ENCODE data around the gene GPC6.
"Not testable (repeated sequence)": the region's sequence is repeated elsewhere in the genome, so short reads cannot be mapped to it uniquely, and the experiment has no call there.

GPC6 gene

DNA sequence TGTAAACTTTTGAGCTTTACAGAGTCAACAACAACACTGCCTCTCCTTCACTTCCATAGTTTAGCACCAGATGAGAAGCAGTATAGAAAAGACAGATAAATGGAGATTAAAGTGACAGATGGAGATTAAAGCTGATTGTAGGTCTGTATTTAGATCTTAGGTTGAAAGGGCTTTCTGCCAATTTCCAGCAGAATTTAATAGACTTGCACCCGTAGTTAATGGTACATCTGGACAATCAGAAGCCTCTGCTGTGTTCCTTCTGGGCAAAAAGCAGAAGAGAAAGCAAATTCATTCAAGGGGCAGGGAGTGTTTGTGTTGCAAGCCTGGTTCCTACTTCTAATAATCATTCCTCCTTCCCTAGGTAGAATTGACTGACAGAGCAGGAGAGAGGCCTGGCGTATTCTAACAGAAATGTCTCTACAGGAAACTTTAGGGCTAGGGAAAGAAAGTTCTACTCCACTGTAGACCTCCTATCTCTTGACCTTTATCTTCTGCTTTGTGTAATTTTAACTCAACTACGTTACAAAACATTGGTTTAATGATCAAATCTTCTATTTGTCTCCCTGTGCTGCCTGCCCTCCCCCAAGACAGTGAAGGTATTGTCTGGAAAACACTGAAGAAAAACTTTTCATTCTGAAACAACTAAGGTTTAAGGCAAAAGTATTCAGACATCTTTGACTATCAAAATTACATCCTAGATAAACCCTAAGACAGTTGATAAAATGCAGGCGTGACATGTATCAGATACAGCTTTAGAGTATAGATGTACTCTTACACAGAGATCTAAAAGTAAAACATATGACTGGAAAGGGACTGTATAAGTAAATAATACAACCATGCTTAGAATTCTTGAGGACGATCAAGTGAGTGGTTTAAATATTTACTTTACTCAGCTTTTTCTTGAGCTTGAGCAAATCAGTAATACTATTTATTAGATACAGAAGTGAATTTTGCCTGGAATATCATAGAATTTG lies 44.4 kb downstream of the GPC6 start:
- no peak for DNase-seq

DNA sequence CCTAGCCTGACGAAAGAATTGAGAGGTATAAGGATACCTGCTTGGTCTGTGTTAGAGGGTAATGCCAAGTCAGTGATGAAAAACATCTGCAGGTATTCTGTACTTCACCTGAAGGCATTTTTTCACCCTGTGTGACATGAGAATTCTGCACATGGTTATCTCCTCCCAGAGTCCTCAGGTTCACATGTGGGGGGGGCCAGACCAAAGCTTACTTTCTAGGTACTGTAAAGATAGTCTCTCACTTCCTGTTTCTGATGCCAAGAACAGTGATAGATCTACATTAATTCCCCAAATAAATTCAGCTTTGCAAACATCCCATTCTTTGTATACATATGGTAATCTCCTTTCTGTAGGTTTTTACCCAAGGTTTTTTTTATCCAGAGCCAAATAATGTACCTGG lies 53.4 kb downstream of the GPC6 start:
- no peak for DNase-seq

DNA sequence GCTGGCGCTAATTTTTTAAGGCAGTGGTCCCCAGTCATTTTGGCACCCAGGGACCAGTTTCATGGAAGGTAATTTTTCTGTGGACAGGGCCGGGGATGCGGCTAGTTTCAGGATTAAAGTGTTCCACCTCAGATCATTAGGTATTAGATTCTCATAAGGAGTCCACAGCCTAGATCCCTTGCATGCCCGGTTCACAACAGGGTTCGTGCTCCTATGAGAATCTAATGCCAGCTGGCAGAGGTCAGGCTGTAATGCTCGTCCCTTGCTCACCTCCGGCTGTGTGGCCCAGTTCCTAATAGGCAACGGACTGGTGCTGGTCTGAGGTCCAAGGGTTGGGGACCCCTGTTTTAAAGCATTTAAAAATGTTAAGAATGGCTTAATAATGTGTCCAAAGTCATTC lies 54.1 kb downstream of the GPC6 start:
- DNase-seq = no peak

DNA sequence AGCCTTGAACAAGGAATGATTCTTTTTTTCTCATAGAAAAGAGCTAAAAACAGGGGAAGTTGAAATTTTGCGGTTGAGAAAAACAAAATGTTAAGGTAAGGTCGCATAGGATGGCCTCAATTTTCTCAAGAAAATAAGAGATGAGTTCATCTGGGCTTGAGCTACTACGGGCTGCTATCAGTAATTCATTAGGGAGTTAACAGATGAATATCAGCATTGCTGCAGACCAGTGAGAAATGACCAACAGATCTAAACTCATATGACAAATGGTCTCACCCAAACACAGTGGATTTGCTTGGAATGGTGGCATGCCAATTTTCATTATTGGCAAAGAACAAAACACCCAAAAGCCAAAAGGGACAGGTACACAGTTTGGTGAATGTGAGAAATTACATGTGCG lies 56.6 kb downstream of the GPC6 start:
- no peak for DNase-seq

DNA sequence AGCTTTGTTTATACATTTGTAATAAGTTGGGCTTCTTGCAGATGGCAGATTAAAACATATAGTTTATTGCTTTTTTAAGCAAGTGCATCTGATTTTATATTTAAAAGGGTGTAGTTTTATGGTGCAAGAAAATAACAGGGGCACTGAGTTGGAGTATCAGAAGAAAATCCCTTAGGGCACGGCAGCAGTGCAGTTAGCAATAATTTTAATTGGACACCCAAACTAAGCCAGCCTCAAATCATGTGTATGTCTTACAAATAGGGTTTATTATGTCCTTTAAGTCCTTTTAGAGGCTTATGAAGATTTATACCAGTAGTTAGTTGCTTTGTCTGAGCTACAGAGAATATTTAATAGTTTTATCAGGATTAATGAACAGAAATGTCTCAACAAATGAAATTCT lies 57.5 kb downstream of the GPC6 start:
- DNase-seq = no peak

DNA sequence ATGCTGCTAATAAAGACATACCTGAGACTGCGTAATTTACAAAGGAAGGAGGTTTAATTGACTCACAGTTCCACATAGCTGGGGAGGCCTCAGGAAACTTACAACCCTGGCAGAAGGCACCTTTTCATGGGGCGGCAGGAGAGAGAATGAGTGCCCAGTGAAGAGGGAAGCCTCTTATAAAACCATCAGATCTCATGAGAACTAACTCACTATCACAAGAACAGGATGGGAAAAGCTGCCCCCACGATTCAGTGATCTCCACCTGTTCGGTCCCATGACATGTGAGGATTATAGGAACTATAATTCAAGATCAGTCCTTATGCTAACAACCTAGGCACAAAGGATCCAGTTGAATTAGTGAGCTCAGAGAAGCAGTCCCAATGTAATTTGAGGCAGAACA lies 59.4 kb downstream of the GPC6 start:
- DNase-seq = no peak

DNA sequence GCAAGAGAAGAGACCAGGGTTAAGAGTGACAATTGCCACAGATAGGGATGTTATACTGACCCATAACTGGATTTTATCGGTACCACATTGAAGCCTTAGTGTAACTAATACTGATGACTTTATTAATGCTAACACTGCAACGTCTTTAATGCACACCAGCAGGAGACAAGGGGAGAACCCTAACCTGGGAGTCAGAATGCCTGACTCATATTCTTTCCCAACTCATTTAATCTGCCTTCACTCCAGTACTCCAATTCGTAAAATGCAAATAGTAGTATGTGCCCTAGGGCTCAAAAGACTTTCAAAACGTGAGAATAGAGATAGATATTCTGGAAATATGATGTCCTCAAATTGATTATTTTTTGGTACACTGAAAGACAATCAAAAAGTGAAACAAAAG lies 62.4 kb downstream of the GPC6 start:
- DNase-seq = no peak

DNA sequence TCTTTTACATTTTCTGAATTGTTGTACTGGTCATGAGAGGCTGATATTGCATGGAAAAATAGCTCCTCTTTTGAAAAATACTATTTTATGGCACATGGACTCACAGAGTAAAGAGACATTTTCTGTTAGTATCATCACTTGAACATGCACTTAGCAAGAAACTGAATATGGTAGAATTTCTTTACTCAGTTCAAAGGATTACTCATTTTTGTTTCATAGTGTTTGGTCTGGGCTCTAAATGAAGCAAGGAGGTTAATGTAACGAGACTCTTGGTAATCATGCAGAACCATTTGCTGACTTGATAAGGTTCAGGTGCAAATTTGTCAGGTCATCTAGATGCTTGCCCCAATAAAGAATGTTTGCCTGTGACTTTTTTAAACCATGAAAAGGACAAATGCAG lies 63.2 kb downstream of the GPC6 start:
- DNase-seq = no peak

DNA sequence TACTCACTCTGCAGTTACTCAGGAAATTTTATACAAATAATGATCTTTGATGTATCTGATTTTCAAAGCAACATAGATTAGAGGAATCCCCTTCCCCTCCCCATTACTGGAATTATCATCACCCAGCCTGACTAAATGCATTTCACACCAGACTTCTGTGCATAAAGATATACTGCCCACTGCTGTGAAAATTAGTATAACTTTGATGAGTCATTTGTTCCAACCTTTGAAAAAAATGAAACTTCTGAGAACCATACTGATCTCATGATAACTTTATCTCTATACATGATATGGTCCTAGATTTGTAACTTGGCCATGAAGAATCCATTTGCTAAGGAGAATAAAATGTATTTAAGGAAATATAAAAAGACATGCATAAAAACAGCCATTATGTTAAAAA lies 63.9 kb downstream of the GPC6 start:
- no peak for DNase-seq

DNA sequence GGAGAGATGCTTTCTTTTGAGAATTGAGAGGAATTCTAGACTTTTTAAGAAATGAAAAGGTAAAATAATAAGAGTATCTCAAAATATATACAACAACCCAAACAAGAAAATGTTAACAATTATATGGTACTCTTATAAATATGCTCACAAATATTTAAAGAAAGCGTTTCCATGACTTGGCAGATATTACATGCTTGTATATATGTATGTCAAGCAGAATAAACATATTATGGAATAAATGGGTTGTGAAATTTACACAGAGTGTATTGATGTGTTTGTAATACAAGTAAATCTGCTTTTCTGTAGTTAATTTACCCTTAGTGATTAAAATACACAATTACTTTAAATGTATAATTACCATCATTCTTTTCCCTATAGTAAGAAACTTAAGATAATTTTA lies 65.8 kb downstream of the GPC6 start:
- no peak for DNase-seq

DNA sequence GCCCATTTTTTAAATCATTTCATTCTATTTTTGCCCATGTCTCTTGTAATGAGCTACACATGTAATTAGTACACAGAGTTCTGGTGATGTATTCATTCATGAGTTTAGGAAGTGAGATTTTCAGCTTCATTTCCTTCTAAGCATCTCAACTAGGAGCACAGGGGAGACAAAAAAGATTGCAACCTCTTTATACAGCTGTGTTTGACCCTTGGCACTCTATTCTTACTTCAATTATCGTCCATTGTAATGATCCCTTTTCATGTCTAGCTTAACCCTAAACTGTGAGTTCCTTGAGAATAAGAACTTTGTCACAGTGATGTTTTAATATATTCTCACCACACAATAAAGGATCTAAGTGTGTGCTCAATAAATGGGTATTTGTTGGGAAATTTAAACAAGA lies 67.1 kb downstream of the GPC6 start:
- no peak for DNase-seq

DNA sequence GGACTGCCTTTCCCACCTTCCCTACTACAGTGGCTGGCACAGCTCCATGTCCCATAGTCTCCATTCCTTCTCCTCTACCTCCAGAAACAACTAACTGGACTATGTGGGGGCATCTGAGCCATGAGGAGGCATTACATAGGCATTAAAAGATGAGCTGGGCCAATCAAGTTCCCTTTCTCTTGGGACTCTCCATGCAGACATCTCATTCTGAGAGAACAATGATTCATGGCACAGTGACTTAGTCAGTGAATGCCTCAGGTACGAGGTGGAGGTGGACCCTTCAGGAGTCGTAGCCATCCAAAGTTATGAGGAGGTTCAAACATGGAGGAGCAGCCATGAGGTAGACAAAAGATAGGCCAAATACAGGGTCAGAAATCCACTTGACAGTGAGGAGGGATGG lies 70.0 kb downstream of the GPC6 start:
- DNase-seq = no peak

DNA sequence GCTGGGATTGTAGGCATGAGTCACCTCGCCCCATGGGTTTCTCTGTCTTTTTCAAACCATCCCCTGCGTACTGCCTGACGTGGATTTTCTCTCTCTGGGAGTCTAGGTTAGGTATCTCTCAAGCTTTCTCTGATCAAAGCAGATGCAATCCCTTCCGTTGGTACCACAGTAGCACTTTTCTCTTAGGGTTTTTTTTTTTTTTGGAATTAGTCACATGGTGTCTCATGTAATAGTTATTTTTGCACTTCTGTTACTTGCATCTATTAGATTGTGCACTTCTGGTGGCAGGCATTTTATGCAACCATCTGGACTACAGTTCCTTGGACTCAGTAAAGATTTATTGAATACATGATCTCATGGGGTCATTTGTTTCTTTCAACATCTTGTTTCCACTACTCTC lies 72.1 kb downstream of the GPC6 start:
- no peak for DNase-seq

DNA sequence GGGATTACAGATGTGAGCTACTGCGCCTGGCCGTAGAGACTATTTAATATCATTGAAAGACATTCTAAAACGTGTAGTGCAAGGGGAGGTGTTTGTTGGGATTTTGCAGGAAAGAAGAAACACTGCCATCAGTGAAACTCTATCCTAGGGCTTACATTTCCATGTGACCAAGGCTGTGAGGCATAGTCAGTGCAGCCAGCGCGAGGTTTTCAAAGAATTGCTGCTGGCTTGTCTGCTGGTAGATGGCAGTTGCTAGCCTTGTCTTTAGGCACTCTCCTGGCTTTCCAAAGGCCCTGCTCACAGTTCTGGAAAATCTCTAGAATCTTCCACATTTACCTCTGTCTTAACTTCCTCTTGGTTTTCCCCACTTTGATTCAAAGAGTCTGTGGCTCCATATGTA lies 77.5 kb downstream of the GPC6 start:
- no peak for DNase-seq

DNA sequence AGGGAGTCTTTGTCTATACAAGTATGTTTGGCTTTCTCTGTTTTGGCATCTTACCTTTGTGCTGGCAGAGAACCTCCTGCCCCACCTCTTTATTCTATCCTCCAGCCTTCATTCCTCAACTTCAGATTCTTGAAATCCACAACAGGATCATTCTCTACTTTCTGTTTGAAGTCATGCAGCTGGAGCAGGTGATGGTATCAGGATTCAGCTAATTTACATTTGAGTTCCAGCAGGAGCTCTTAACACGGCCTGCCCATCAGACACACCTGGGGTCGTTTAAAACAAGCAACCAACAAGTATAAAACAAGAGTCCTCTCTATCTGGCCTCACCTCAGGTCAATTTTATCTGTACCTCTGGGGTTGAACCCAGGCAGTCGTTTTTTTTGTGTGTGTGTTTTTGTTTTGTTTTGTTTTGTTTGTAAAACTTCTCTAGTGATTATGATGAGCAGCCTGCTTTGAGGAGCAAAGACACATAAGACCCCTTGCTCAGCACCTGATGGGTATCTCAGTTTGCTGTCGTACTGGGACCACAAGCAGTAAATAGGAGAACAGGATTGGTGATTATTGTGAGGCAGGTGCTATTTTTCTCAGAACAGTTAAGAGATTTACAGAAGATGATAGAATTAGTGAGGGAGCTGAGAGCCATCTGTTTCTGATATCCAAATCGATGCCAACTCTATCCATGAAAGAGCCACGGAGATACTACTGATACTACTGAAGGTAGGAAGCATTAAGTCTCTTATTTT lies 78.4 kb downstream of the GPC6 start:
- DNase-seq = no peak

DNA sequence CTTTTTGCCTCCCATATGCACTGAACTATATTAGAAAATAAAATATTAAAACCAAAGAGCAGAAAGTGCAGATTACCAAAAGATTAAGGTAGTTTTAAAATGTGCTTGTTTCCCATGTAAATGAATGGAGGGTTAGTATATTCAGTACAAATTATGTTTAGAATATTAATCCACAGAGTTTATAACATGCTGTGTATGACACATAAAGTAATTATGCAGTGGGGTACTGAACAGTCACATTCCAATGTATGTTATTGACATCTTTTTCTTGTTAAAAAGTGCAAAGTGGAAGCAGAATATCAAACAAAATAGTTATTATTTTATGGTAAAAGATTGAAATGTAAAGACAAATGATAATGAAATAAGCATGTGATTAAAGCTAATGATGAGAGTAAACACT lies 79.3 kb downstream of the GPC6 start:
- no peak for DNase-seq

DNA sequence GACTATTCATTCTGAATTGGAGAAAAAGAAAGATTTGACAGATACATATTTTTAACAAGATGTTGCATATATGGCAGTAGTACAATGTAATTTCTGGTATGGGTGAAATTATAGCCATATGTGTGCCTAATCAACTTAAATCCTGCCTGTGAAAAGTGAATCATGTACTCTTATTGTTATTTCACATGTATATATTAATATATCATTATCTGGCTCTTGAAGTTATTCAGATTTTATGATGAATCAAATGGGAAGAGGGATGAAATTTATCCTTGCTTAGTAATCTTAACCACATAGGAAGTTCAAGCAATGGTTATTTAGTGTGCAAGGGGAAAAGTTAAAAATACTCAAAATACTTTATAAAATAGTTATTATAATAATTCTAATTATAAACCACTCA lies 80.5 kb downstream of the GPC6 start:
- no peak for DNase-seq

DNA sequence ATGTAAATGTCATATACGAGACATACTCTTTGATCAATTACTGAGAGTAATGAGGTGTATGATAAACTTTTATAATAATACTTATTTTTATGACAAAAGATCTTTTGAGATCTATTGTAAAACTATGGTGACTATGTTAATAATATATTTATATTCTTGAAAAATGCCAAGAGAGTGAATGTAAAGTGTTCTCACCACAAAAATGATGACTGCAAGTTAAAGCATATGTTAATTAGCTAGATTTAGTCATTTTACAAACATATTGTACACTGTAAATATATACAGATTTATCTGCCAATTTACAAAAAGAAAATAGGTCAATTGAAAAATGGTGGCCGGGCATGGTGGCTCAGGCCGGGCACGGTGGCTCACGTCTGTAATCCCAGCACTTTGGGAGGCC lies 81.0 kb downstream of the GPC6 start:
- no peak for DNase-seq

DNA sequence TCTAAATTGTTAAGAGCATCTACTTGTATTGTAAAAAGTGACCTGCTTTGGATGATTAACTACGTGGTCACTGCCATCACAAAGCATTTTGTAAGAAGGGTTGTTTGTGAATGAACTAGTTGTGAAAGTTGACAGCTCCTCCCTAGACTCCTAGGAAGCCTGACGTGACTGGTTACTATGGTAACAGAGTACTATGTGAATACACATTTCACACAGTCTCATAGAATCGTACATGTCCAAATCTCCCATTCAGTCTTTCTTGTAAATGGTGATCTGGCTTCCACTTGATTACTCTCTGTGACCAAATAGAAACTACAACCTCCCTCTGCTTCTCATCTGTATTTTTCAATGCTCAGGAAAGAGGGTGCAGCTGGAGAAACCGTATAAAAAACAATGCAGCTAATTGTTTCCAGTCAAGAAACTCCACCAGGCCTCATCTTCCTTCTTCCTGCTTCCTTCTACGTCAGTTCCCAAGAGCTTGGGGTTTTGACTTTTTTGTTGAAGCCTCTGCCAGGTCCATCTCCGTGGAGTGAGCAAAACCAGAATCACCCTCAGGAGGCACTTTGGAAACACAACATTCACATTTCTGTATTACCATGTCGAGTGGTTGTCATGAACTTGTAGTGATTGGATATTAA lies 83.4 kb downstream of the GPC6 start:
- no peak for DNase-seq

DNA sequence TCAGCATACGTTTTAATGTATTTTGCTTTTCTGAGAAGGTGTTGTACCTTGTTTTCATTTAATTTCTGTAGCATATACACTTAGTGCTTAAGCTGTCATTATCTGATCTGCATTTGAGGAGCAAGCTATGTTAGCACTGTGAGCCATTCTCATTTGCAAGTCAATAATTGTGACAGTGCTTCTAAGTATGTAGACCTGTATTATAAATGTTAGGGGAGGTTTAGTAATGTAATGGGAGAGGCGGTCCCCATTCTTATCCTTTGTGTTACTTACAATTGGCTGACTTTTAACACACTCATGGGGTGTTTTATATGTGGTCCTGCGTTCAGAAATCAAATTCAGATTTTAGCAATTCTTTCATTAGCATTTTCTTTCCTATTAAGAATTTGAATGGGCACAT lies 90.2 kb downstream of the GPC6 start:
- DNase-seq = no peak

DNA sequence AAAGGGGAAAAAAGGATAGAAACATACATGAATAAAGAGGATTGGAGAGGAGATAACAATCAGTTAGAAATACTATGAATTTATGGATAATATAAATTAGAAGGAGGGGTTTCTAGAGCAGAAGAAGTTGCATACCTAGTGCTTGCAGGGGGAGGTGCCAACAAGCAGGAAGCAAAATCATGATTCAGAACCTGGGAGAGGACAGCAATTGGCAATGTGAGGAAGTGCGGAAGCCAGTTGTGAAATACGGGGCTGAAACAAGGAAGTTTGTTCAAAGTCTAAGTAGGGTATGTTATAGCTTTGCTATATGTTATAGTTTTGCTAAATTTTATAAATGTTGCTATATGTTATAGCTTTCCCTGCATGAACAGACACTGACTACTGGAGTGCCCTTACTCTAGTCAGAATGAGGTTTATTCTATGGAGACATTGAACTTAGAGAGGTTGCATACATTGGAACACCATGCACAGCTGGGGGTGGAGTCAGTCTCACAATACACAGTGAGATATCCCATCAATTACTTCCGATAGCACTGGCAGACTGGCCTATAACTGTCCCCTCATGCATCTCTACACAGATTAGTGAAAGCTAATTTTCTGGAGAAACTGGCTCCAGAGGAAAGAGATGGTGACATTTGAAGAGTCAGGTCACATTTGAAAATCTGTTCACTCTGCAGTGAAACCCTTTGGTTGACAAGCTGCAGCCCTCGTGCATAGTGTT lies 92.1 kb downstream of the GPC6 start:
- no peak for DNase-seq

DNA sequence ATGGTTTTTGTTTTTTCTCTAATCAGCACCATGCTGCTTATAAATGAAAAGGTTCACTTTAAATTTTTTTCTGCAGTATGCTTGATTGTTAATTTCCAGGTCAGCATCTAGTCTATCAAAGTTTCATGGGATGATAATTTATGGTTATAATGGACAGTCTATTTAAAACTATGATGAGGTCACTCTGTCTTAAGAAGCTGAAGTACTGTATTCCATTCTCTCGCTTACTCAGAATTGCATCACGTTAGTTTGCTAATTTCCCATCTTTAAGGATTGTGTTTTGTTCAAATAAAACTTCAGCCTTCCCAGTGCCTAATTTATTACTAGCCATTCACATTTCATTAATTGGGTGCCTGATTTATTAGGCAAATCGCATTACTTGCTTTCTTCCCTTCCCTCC lies 94.3 kb downstream of the GPC6 start:
- DNase-seq = no peak

DNA sequence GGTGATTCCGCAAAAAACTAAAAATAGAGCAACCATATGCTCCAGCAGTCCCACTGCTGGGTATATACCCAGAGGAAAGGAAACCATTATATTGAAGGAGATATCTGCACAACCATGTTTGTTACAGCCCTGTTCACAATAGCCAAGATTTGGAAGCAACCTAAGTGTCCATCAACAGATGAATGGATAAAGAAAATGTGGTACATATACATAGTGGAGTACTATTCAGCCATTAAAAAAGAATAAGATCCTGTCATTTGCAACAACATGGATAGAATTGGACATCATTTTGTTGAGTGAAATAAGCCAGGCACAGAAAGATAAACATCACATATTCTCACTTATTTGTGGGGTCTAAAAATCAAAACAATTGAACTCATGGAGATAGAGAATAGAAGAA lies 97.3 kb downstream of the GPC6 start:
- DNase-seq = not testable (repeated sequence)

Data from activated CD4-positive, alpha-beta T cell treated with anti-CD3 and anti-CD28 coated beads, Interleukin-2, Interleukin-6, amounts not matched to agents 100 ng/mL and 50 ng/mL, durations not matched to agents 16 hours and 8 hours (primary cell).